SKM-1 (cell line): ENCODE data around the gene C2CD3.
A peak's percentile ranks its signal among the peaks of the same experiment; 100 is the strongest.

Experiments used
- DNase-seq: peaks from one replicate; lab custom pipeline; 2025; ENCODE audit not compliant: unreplicated experiment; lab: John Stamatoyannopoulos, UW

C2CD3 gene

DNA sequence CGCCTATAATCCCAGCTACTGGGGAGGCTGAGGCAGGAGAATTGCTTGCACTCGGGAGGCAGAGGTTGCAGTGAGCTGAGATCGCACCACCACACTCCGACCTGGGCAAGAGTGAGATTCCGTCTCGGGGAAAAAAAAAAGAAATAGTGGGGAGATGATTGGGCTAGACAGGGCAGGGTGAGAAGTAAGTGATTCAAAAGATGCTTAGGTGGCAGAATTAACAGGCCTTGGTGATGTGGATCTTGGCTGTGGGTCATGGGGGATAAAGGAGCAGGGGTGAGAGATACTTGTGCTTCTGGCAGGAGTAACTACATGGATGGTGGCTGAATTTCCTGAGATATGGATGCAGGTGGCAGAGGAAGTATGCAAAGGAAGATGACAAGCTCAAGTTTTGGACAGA lies 148.8 kb downstream of the C2CD3 start:
- DNase-seq: no peak

DNA sequence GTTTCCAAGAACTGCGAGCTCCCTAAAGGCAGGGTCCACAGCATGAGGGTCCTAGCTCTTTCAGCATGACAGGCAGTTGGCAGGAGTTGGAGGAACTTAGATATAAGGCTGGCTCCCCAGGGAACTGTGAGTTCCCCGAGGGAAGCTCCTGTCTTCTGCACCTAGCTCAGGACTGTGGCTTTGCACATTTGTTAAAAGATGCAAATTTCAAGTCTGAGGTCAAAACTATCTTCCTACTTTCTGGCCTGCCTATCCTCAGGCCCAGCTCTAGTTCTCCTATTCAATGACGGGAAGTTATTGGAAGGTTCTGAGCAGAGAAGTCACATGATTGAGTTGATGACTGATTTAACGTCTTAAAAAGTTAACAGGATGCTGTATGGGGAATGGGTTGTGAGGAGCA lies 150.3 kb downstream of the C2CD3 start:
- no peak for DNase-seq

DNA sequence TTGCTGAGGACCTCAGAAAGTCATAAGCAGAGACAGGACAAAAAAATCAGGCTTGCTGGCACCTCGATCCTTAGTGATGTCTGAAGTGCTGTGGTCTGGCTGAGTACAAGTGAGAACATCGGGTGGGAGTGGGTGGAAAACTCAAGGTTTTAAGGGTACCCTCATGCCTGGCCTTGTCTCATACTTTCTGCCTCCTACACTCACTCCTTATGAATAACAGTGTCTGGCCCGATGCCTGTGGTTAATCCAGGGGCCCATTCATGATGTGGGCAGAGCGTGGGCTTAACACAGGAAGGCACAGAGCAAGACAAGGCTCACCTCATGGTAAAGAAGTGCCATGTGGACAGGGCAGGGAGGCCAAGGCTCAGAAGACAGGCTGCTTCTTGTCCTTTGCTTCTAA lies 150.9 kb downstream of the C2CD3 start:
- no peak for DNase-seq

DNA sequence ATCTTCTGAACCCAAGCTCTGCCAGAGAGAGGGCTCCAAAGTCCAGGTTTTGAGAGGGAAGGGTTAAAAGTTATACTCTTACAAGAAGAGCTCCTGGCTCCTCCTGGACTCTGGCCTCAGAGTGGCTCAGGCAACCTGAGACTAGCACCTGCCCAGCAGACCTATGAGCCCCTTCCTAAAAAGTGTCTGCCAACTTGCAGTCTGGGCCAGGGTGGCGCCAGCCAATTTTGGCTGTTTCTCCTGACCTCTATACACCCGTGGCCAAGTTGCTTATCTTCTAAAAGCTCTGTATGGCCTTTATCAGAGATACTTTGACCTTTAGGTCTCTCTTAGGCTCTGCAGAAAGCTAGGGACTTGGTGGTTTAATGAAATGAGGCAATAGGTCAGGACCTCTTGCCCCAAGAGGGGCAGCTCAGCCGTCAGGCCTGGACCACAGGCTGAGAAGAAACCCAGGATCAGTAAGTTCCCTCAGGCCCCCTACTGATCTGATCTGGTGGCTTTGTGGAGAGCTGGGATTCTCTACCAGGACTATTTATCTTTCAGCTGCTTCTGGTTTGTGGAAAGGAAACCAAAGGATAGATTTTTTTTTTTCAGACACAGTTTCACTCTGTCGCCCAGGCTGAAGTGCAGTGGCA lies 151.6 kb downstream of the C2CD3 start:
- DNase-seq: no peak

DNA sequence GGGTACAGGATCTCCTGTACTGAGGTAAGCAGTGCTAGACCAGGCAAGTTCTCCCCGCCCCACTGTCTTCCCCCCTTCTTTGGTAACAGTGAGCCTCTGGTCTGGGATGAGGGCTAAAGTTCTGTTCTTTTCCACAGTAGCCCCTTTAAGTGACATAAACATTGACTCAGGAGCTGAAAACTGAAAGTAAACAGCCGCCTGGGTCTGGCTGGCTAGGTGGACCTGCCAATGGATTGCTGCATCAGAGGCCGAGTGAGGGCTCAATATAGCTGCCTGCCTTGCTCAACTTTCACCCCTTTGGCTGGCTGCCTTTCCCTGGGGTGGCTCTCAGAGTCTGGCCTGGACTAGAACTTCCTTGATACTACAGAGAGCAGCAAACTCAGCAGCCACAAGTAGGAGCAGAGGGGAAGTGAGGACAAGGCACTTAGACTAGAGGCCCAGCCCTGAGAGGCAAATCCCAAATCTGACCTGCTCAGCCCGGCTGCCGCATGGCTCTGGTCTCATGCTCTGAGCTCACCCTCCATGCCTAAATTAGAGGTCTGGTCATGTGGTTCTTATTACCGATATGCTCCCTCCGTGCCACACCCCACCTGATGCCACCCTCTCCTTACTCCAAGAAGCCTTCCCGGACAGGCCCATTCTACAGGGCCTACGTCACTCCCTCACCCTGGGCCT lies 152.3 kb downstream of the C2CD3 start:
- peak; percentile 90 for DNase-seq

DNA sequence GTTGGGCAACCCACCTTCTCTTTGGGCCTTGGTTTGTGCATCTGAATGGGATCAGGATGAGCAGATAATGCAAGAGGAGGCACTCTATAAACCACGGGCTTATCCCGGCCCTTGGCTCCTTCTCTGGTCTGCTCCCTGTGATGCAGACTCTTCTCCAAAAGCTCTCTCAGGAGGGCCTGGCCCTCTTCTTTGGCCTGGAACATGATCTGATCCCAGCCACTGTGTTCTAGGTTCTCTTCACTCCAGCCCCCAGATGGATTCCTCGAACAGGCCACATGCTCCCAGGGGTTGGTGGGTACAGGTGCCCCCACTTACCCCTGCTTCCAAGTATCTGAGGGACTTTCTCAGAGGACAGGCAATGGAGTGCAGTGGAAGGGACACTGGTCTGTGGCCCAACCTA lies 153.2 kb downstream of the C2CD3 start:
- DNase-seq: no peak

DNA sequence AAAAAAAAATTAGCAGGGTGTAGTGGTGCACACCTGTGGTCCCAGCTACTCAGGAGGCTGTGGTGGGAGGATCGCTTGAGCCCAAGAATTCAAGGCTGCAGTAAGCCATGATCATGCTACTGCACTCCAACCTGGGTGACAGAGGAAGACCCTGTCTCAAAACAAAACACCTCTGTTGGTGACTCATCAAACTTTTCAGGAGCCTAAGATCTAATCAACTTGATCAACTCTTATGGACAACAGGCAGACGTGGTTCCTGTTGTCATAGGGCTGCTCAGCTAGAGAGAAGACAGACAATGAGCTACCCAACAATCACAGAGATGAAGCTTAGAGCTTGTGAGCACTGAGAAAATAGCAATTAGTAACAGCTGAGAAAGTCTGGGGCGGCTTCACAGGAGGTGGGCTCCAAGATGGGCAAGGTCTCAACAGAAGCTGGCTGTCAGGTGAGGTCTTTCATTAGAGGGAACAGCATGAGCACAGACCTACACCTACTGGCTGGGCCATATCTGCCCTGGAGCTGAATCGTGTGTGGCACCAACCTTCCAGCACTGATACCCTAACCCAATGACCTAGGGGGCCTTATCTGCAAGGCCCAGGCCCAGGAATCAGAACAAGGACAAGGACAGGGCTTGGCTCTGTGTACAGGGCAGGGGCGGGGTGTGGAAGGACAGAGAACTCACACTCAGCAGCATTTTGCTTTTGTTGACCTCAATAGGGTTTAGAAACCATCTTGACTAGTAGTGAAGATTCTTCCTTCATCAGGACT lies 154.7 kb downstream of the C2CD3 start:
- DNase-seq: no peak

DNA sequence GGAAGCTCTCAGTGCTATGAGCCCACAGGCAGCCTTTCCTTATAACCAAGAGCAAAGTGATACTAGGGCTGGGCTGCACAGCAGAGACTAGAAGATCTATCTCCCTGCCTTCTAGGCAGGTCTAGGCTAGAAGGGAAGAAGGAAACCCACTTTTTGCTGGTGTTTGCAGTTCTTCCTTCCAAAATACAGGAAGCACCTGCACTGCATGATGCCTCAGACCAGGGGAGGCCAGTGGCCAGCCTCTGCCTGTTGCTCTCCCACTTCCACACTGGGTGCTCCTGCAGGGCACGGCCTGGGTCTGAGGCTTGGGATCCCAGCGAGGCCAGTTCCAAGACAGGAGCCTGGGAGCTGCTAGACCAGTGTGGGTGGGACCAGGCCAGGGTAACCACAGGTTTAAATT lies 155.9 kb downstream of the C2CD3 start:
- no peak for DNase-seq

DNA sequence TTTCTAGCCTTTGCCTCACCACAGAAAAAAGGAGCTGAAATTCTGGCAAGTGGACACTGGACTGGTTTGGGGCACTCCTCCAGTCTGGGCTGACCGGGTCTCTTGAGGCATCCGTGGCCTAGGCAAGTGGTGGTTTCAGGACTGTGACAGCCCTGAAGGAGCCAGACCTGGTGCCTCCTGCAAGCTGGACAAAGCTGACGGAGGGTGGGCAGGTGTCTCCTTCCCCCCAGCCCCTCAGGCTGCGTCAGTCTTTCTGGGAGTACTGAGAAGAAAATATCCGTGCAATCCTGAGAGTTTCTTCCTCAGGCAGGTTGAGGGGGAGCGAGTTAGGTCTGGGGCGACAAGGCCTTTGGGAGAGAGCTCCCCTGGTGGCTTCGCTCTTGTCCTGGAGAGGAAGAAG lies 157.7 kb downstream of the C2CD3 start:
- DNase-seq: no peak

DNA sequence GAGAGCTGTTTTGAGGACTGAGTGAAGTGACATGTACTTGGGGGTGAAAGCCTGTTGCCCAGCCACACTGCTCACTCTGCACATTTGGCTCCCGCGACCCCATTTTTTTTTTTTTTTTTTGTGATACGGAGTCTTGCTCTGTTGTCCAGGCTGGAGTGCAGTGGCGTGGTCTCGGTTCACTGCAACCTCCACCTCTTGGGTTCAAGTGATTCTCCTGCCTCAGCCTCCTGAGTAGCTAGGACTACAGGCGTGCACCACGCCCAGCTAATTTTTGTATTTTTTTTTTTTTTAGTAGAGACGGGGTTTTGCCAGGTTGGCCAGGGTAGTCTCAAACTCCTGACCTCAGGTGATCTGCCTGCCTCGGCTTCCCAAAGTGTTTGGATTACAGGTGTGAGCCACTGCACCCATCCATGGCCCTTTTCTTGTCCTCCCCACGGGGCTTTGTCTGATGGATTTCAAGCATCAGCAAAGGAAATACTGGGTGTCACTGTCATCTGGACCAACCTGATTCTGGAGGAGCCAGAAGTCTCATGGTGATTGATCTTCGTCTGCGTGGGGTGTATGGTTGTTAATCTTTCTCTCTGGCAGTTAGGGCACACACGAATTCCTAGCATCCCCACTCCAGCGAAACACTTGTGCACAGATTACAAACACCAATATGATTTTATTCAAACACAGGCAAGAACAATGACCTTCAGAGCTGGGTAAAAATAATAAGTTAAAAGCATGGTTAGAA lies 158.6 kb downstream of the C2CD3 start:
- DNase-seq: no peak

DNA sequence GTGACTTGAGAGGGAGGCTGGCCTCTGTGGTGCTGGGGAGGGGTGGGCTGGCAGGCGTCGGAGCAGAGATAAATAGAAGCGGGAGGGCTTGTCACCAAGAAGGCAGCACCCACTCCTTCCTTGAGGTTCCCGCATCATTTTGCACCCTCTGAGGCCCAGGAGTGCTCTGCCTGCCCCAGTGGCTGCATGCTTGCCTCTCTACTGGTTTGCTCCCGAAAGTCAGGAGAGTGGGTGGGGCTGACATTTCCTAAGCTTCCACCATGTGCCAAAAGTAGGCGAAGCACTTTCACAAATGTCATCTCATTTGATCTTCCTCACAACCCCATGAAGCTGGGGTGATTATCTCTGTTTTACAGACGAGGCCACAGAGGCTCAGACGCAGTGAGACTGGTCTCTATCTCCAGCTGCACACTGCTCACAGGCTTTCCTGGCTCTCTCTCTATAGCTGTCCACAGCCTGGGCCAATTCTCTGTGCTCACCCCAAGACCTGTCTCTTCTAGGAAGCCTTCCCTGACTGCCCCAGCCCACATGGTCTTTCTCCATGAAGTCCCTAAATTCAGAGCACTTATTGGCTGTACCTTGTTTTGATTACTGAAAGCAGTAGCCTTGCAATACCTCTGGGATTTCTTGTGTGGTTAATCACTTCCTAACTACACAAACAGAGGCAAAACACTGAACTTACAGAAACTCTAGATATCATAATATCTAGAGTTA lies 159.3 kb downstream of the C2CD3 start:
- no peak for DNase-seq

DNA sequence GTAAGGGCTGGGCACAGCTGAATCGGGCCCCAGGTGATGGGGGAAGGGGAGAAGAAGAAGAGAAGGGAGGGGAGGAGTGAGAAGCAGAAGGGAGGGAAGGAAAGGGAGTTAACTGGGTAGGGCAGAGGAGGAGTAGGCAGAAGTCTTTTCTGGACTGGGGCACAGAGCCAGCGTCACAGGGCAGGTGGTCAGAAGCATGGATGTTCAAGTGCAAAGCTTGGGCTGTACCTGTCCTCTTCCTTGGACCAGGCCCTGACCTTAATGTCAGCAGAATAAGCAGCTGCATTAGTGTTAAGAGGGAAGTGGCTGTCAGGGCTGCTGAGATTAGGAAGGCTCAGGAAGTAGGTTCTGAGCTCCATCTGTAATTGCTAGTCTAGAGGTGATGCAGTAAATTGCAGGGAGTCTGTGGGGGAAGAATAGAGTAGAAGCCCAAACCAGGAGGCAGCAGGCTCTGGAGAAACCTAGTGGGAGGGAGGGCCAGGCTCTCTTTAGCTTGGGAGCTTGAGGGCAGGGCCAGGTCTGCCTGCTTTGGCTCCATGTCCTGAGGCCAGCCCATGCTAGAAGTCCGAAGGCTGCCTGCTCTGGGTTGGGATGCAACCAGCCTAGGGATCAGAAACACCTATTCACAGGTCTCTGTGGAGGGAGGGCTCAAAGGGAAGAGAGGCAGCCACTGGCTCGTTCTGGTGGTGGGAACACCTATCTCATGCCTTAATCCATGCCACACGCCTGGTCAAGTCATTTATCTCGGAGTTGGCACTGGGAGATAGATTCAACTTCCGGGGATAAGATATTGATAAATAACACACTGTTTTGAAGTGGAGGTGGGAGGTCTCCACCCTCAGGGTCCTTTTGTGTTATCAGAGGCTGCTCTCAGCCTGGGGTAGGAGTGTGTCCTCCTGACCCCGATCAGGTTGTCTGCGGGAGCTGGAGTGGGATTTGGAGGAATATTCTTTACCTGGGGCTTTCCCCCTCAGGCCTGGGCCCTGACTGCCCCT lies 160.2 kb downstream of the C2CD3 start:
- DNase-seq: no peak

DNA sequence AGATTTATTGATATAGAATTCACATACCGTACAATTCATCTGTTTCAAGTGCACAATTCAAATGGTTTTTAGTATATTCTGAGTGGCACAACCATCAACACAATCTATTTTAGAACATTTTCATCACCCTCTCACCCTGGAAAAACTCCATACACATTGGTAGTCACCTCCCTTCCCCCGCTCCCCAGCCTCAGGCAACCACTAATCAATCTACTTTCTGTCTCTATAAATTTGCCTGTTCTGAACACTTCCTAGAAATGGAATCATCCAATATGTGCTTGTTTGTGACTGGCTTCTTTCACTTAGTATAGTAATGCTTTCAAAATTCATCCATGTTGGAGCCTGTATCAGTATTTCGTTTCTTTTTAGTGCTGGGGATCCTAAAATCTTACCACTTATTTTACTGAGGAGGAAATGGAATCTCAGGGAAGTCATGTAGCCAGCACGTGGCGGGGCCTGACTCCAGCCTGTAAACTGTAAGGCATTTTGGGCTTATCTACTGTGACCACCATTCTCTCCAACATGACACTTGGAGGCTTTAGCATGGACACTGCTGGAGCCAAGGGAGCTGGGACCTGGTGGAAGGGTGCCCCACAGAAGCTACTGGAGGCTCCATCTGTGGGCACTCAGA lies 161.0 kb downstream of the C2CD3 start:
- no peak for DNase-seq

DNA sequence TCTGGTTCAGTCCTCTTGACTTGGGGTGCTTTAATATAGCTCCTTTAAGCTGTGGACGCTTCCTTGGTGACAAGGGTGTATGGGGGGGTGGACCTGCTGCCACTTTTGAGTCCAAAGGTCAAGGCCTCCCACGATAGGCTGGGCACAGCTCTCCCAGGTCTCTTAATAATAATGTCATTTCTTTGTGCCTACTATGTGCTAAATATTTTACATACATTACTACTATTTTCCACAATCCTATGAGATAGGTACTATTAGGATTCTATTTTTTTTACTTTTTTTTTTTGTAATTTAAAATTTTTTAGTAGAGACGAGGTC lies 161.6 kb downstream of the C2CD3 start:
- no peak for DNase-seq

DNA sequence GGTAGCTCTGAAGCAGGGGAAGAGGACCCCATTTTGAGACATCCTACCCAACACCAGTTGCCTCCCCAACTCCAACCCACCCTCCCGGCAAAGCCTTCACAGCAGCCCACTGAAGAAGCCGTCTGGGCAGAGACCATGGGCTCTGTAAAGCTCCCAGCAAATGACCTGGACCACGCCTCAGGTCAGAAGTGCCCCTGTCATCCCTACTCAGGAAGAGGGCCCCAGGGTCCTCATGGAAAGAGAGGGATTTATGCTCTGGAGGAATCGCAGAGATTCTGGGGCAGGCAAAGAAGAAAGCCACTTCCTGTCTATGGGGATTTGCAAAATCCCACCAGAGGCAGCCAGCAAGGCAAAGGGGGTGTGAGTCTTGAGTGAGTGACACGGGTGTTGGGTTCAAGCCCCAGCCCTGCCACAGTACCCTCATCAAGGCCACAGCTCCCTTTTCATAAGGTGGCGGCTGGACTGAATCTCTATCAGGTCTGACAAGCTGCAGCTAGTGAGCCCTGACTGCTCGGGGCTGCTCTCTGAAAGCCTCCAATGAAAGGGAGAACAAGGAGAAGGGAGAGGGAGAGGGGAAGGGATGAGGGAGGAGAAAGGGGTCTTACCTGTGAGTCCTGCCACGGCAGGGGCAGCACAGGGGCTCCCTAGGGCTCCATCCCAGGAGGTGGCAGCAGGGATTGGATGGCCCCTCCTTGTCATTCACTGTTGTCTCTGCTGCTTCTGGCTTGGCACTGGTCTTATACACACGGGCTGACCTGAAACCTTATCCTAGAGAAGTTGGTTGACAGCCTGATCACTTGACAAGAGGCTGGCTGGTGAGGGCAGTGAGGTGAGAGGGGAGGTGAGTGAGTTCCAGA lies 162.2 kb downstream of the C2CD3 start, which contains the start of gene UCP3:
Gene UCP3 (minus strand): TSS at position 713 of the 857 bp plus-strand sequence. CDS start 2,043 bp downstream, outside the sequence.
- no peak for DNase-seq

DNA sequence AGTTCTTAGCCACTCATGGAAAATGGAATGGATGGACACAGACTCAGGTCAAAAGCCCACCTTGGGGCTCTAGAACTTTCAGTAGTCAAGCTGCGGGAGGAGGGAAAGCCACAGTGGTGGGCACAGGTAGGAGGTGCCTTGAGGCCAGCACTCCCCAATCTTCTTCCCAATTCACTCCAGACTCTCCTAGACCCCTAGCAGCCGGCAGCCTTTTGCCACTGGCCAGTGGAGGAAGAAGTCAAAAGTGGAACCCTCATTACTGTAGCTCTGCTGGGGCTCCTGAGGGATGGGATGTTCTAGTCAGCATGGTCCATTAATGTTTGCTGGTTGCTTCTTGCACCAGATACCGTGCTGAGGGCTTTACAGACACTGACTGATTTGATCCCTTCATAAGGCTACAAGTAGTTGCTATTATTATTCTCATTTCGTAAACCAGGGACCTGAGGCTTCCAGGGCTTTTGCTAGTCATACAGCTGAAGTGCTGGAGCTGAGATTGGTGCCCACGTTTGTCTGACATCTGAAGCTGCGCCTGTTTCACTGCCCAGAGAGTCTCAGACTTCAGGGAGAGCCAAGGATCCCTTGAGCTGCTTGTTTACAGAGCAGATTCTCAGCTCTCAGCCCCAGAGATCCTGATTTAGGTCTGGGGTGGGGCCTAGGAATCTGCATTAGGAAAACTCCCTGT lies 163.0 kb downstream of the C2CD3 start:
- DNase-seq: no peak

DNA sequence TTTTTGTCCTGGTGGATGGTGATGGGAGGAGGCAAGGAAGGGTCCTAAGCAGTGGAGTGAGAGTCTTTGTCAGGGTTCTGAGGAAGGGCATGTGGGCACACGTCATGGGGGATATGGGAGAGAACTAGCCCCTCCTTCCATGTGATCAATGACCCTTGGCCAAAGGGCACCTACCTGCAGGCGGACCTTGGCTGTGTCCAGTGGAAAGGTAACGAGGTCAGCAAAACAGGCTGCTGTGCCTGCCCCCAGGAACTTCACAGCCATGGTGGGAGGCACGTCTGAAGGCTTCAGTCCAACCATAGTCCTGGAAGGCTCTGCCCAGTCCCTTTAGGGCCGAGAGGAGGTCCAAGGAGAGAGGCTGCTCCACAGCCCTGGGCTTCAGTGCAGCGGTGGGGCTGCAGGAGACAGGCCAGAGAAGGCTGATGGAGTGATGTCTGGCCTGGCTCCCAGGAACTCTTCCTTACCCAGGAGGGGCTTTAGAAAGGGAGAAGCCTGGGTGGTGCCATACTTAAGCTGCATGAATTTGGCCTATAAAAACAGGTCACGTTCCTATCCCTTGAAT lies 164.0 kb downstream of the C2CD3 start:
- no peak for DNase-seq
